GM21390 (cell line): Measurements from ENCODE around the gene SLCO4A1.

ENCODE experiments used
- ATAC-seq: cut with Tn5 transposase; IDR thresholded peaks from one replicate; pipeline ENCODE4 v1.9.1; 2021; ENCODE audit not compliant: unreplicated experiment

SLCO4A1 gene

DNA sequence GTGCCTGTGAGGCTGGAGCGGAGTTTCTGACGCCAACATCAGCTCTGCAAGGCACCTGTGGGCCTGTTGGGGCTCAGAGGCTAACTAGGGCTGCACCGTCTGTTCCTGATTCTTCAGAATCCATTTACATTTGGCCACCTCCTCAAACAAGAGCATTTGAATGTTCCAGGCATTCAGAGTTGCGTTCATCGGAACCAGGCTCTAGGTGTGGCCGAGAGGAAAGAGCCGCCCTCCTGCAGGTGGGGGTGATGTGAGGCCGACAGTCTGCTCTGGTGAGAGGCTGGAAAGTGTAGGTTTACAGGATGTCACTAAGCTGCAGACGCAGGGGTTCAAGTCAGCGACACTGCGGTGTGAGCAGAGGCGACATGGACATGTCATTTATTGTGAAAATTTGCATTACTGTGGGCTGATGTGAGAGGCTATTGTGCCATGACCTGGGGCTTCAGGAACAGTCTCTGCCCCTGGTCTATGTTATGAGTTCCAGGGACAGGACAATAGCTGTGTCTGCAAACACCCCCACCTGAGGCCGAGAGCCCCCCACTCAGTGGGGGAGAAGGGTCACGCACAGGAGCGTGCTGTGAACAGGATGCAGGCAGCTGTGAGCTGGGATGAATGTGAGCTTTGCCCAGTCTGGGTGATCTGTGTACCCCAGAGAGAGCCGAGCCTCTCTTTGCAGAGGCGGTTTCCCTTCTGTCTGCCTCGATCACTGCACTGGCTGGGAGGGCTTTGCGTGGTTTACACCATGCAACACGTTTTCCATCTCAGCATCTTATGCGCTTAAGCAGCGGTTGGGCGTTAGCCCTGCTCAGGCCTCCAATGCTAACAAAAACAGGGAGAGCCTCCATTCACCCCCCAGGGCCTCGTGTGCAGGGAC is 21.1 kb downstream of the SLCO4A1 start:
- ATAC-seq, result no peak

DNA sequence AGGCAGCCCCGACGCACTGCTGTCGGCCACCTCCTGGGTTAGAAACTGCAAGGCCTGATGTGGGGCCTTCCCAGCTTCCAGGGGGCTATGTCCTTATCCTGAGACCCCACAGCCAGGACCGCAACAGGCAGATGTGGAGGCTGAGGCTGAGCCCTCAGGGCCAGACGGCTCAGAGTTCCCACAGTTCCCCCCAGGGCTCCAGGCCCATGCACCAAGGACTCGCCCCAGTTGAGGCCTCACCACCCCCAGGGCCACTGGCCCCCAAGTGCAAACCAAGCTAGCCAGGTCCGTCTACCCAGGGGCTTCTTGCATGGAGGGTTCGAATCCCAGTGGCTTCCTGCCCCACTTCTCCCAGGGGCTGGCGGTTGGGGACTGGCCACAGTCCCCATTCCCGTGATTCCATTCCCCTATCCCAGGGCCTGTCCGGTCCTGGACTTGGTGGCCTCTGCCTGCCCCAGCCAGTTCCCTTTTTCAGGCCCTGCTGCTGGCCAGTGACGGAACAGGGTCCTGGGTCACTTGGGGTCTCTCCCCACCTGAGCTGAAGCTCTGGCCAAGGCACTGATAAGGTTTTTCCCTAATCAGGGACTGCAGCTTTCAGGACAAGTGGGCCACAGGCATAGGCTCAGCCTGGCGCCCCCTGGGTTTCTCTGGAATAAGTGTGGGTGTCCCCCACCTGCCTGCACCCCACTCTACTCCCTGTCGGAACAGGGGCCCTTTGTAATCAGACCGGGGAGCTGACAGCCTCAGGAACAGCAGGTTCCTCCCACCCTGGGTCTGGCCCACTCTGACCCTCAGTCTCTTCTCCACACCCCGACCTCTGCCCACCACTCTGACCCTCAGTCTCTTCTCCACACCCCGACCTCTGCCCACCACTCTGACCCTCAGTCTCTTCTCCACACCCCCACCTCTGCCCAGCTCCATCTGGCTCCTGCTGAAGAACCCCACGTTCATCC is 22.0 kb downstream of the SLCO4A1 start:
- no peak for ATAC-seq

DNA sequence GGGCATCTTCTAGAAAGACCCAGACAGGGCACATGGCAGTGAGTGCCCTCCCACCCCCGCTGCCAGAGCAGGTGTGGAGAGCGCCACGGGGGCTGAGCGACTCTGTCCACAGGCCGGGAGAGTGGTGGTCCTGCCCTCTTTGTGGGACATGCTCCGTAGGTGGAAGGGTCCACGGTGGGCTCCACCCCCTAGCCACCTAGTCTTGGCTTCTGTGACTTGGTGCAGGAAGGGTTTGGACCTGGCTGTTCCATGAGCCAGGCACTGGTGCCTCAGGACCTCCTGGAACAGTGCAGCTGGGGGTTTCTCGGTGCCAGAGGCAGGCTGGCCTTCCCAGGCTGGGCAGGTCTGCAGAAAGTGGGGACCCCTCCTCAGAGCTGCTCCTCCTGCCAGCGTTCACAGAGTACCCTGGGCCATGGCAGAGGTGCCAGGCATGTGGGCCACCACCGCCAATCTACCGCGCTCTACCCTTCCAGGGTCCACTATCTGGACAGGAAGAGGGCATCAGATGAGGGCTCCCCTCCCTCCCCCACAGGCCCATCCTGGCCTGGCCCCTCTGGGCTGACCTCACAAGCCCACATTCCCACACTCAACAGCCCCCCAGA is 23.0 kb downstream of the SLCO4A1 start:
- ATAC-seq, result no peak

DNA sequence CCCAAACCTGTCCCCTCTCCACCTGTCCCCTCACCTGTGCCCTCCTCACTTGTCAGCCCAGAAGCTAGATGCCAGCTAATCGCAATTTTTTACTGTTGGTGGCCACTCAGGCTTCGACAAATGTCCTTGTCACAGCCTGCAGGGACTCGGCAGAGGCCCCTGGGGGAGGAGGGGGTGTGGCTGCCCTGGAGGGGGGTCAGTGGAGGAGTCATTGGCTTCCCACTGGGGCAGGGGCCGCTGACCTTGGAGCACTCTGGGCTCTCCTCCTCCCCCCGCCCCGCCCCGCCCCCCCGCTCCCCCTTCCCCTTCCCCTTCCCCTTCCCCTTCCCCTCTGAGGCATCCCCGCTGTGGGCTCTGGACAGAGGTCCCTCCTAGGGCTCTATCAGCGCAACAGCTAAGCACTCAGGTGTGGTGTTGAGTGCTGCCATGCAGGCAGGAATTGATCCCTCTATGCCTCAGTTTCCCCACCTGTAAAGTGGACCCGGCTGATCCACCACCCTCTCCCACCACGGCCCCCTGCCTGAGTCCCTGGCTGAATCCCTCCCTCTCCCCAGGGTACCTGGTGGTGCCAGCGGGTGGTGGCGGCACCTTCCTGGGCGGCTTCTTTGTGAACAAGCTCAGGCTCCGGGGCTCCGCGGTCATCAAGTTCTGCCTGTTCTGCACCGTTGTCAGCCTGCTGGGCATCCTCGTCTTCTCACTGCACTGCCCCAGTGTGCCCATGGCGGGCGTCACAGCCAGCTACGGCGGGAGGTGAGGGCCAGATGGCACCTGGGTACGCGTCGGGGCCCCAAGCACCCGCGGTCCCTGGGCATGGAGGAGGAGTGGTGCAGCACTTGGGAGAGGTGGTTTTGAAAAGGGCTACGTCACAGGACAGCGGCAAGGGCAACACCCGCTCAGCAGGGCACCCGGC is 23.8 kb downstream of the SLCO4A1 start:
- no peak for ATAC-seq

DNA sequence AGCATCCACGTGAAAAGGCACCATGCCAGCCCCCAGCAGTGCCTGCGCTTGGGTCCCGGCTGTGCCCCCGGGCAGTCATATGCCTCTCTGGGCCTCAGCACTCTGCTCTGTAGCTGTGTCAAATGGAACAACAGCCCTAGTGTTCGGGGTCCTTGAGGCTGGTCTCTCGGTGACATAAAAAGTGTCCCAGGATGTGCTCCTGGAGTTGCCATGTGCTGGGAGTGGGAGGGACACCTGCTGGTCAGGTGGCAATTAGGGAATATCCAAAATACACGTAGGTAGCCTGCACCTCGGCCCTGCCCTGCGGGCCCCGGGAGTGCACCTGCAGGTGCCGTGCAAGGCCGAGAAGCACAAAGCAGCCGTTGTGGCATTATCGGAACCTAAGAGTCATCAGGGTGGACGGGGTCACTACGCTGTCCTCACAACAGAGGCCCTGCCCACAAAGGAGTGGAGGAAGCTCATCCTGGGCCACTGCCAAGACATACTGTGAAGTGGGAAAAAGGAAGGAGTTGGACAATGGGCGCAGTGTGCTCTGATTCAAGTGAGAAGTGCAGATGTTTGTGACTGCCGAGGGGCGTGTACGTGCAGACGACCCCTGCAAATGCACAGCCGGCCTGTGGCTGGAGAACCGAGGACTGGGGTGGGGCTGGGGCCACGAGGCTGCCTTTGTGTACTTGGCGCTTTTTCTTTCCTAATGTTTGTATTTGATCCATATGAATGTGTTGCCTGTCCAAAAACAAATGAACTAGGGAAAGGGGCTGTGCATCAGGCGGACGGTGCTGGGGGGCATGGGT is 24.6 kb downstream of the SLCO4A1 start:
- ATAC-seq, result no peak

DNA sequence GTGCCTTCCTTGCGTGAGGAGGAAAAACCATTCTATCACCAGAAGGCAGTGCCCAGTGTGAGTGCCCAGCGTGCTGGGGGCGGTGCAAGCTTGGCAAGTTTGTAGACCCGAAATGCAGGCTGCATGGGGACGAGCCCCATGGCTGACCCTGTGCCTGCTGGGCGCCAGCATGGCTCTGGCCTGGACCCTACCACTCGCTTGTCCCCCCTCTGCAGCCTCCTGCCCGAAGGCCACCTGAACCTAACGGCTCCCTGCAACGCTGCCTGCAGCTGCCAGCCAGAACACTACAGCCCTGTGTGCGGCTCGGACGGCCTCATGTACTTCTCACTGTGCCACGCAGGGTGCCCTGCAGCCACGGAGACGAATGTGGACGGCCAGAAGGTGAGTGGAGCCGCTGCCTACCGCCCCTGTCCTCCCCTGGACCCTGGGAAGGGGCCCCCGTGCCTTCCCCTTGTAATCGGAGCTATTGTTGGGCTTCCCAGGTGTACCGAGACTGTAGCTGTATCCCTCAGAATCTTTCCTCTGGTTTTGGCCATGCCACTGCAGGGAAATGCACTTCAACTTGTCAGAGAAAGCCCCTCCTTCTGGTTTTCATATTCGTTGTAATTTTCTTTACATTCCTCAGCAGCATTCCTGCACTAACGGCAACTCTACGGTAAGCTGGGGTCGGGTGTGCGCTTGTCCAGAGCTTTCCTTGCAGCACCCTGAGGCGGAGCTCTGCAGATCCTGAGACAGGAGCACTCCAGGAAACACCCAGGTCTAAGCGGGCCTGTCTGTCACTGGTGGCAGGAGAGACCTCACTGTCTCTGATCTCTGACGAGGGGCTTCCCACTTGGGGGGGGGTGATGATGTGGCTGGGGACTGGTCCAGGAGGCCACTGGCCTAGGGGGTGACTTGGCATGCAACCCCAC is 25.5 kb downstream of the SLCO4A1 start:
- no peak for ATAC-seq

DNA sequence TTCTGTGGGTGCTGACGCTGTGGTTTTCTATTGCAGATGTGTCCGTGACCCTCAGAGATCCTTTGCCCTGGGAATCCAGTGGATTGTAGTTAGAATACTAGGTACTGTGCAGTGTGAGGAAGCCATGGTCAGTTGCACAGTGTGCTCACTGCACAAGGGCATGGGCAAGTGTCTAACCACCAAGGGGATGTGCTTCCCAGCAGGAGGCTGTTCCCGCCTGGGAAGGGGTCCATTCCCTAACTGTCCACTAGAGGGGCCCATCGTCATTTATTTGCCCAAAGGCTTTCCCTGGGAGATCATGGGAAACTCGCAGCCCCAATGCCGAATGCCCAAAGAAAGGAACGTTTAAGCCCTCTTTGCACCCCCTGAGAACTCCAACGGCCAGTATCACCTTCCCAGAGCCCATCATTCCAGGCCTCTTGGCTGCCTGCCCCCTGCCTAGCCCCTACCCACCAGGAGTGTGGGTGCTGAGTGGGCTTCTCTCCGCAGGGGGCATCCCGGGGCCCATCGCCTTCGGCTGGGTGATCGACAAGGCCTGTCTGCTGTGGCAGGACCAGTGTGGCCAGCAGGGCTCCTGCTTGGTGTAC is 26.2 kb downstream of the SLCO4A1 start:
- no peak for ATAC-seq

DNA sequence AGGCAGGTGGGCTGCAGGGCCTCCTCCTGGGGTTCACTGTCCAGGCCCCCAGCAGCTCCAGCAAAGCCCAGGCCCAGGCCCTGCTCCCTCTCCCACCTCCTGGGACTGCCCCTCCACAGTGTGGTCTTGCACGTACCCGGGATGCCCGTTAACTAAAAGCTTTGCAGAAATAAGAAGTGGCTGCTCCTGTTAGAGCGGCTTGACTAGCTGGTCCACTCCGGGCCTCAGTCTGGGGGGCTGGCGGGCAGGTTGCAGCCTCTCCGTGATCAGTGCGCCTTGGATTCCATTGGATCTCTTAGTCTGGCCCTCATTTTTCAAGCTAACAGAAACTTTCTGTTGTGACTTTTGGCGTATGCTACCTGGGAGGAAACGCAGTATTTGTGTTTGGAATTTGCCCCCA is 26.9 kb downstream of the SLCO4A1 start:
- ATAC-seq, result no peak

DNA sequence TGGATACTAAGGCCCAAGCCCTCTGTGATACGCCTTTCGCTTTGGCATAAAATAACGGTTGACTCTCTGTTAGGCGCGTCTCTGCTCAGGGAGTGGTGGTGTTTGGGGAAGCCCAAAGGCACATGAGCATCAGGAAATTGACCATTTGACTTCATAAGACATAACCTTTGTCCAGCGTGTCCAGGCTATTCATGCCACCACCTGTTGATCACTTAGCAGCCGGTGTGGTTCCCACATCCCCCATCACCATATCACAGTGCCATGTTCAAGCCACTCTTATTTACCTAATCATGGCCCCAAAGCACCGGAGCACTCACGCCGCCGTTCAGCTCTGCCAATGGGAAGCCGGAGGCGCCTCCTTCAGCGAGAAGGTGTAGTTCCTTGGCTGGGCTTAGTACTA is 27.9 kb downstream of the SLCO4A1 start:
- ATAC-seq, result no peak

DNA sequence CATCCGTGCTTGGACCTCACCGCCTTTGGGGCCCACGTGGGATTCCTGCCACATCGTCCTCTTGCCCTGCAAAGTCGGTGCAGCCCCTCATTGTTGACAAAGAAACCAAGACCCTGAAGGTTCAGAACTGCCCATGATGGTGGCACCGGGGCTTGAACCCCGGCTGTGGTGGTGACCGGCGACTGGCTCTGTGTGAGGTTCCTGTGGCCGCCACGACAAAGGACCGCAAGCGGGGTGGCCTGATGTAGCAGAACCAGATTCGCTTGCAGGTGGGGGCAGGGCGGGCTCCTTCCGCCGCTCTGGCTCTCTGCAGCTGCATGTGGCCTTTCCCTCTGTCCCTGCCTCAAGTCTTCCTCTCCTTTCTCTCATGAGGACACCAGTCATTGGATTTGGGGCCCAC is 28.7 kb downstream of the SLCO4A1 start:
- no peak for ATAC-seq

DNA sequence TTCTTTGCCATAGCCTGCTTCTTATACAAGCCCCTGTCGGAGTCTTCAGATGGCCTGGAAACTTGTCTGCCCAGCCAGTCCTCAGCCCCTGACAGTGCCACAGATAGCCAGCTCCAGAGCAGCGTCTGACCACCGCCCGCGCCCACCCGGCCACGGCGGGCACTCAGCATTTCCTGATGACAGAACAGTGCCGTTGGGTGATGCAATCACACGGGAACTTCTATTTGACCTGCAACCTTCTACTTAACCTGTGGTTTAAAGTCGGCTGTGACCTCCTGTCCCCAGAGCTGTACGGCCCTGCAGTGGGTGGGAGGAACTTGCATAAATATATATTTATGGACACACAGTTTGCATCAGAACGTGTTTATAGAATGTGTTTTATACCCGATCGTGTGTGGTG is 29.5 kb downstream of the SLCO4A1 start:
- no peak for ATAC-seq

DNA sequence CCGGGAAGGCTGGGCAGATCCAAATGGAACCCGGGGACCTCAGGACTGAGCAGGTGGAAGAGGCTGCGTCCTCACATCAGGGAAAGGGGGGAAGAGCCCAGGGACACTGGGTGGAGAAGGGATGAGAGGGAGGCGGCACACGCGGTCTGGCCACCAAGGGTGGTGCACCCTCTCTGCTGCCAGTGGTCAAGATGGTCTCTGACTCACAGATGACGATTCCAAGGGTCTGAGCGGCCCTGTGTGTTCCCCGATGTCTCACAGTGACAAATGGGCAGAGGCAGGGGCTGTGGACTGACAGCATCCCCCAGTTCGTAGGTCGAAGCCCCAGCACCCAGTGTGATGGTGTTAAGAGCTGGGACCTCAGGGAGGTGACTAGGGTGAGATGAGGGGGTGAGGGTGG is 32.1 kb downstream of the SLCO4A1 start:
- ATAC-seq, result no peak

DNA sequence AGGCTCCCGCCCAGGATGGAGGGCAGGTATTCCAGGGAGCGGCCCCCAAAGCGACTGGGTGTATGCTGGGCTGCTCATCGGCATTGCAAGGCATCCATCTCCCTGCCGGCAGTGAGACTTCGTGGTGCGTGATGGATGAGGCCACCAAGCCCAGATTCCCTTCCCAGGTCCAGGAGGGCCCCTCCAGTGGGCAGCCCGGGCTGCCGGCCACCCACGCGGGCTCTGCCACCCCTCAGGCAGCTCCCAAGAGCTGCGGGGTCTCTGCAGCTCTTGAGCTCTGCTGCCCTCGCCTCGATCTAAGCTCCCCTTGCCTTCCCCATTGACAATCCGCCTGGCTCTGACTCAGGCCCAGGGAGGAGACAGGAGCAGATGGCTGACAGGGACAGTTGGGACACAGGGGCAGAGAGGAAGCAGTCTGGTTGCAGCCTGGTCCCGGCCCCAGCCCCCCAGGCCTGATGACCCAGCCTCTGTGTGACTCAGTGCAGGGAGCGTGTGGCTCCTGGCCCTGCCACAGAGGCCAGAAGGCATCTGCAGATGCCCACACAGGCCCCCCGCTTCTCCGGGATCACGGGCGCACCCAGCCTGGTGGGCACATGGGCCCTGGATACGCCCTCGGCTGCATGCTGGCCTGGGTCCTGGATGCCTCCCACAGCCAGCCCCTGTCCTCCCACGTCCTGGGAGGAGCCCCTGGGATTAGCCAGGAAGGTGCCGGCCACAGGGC is 33.0 kb downstream of the SLCO4A1 start:
- no peak for ATAC-seq

DNA sequence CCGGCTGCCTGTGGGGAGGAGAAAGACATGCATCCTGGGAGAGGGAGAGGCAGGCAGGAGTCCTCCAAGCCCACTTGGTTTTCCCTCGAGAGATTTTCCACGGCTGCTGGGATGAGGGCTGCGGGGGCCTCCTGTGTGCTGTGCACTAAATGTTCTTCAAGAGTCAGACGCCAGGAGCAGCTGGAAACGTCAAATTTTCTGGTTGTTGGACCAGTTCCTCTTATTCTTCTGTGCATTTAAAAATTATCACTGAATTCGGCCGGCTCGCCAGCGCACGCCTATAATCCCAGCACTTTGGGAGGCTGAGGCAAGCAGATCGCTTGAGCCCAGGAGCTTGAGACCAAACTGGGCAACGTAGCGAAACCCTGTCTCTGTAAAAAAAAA is 33.6 kb downstream of the SLCO4A1 start:
- ATAC-seq, result no peak

DNA sequence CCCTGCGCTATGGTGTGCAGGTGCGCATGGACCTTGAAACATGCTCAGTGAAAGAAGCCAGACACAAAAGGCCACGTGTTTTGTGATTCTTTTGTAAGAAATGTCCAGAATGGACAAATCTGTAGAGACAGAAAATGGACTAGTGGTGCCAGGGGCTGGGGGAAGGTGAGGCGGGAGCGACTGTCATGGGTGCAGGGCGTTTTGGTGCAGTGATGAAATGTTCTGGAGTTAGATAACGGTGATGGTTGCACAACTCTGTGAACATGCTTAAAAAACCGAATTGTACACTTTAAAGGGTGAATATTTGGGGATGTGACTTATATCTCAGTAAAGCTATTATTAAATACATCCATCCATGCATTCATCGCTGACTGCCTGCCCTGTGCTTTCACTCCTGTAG is 34.7 kb downstream of the SLCO4A1 start:
- no peak for ATAC-seq

DNA sequence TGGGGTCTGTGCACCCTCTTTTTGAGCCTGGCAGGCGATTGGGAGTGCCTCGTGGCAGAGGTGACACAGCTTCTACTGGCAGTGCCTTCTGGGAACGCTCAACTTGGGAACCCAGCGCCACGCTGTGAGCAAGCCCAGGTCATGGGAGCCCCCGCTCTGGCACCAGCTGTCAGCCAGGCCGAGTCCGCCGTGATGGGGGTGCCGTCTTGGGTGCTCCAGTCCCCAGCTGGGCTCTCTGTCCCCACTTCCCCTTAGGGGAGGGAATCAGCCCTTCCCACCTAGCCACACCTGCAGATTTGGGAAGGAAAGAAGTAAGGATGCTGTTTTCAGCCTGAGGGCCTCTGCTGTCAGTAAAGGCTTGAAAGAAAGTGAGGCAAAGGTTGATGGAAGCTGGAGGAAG is 35.4 kb downstream of the SLCO4A1 start:
- no peak for ATAC-seq

DNA sequence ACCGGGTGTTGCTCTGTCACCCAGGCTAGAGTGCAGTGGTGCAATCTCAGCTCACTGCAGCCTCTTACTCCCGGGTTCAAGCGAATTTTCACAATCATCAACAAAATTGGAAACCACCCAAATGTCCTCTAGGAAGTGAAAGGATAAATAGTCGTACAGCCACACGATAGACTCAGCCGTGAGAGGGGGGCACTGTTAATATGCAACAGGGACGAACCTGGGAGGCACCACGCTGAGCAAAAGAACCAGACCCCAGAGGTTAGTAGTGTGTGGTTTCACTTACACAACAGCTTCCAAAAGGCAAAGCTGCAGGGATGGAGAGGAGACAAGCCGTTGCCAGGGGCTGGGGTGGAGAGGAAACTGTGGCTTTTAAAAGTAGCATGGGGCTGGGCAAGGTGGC is 36.2 kb downstream of the SLCO4A1 start:
- no peak for ATAC-seq
